ENCODE data around the gene BAG5.
A peak's percentile ranks its signal among the peaks of the same experiment; 100 is the strongest.
"Not testable (repeated sequence)": the region's sequence is repeated elsewhere in the genome, so short reads cannot be mapped to it uniquely, and the experiment has no call there.

BAG5 gene, protein sequence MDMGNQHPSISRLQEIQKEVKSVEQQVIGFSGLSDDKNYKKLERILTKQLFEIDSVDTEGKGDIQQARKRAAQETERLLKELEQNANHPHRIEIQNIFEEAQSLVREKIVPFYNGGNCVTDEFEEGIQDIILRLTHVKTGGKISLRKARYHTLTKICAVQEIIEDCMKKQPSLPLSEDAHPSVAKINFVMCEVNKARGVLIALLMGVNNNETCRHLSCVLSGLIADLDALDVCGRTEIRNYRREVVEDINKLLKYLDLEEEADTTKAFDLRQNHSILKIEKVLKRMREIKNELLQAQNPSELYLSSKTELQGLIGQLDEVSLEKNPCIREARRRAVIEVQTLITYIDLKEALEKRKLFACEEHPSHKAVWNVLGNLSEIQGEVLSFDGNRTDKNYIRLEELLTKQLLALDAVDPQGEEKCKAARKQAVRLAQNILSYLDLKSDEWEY

DNA sequence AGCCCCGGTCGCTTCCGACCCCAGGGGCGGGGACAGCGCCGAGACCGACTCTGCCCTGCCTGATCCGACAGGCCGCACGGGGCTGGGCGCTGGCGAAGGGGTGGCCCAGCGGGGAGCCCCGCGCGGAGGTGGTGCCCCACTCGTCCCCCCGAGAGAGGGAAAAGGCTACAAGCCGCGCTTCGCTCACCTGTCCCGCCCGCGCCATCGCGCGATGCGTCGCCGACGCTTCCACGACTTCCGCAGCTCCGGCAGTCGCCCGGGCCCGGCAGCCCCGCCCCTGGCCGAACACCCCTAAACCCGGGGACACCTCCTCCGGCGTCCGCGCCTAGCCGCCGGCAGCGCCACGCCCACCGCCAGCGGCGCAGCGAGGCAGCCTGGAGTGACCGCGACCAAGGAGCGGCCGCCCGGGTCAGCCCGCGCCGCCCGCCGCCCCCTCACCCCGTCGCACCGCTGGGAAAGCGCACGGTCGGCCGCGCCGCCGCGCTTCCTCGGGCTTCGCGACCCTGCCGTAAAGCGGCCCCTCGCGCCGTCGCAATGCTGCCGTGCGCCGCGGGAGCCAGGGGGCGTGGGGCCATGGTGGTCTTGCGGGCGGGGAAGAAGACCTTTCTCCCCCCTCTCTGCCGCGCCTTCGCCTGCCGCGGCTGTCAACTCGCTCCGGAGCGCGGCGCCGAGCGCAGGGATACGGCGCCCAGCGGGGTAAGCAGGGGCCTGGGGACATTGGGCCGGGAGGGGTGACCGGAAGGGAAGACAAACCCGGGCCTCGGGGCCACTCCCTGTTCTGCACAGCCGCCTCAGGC lies at the start of gene BAG5, which contains the start of gene COA8:
Gene BAG5 (minus strand): TSS at position 229 of the 797 bp plus-strand sequence. CDS start 1,493 bp downstream, outside the sequence.
Gene COA8 (plus strand): TSS at position 532 of the 797 bp plus-strand sequence. CDS start 42 bp downstream, at position 574.
- DNase-seq: peak; percentile 84

DNA sequence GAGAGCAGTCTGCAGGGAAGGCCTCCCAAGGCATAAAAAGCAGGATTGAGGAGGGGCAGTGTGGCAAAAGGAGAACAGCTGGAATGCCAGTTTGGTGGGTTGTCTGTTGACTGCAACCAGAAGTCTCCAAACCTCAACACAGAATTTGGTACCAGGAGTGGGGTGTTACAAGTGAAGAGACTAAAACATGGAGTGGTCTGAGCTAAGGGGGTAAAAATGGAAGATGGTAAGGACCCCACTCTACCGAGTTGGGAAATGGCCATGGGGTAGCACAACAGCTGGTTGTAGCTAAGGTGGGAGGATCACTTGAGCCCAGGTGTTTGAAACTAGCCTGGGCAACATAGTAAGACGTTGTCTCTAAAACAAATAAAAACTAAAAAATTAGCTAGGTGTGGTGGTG lies 48.8 kb upstream of the BAG5 start:
- DNase-seq: no peak

- not testable (repeated sequence) for DNase-seq
These were observed 46.6 kb upstream of the BAG5 start for GRCh38 chr14:103609081-103609480.

DNA sequence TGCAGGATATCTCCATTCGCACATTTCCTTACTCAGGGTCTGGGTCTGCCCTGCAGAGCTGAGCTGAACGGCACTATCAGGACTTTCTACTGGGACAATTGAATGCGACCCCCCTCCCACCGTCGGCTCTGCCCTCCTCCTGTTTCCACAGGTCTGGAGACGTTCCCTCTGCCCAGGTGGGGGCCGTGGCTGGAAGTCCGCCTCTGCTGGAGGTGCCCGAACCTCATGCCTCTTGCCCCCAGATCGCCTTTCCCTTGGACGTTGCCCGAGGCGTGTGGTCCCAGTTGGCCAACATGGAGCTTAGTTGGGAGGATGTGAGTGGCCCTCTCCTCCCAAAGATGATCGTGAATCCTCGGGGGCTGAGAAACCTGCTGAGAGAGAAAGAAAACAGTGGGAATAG lies 45.4 kb upstream of the BAG5 start:
- DNase-seq: no peak

DNA sequence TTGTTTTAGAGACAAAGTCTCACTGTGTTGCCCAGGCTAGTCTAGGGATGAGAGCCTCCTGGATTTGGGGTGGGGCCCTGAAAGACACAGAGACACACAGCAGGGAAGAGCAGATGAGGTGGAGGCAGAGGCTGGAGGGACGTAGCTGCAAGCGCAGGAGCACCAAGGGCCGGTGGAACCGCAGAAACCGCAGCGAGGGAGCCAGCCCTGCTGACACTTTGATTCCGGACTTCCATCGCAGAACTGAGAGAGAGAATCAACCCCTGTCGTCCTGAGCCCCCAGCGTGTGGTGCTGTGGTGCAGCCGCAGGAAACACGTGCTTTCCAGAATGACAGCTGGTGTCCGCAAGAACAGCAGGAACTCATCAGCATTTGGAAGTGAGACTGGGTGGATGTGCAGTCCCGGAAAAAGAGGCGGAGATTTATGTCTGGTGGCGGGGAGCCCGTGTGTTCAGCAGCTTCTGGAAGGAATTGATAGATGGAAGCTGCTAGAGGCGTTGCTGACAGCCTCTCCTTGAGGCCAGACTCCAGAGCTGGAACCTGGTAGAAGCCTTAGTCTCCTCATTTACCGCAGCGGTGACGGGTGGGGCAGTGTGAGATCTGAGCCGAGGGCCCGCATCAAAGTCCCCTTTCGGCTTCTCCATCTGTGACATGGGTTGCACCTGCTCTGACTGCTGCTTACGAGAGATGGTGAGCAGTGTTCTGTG lies 44.7 kb upstream of the BAG5 start:
- peak; percentile 56 to 59 for DNase-seq

DNA sequence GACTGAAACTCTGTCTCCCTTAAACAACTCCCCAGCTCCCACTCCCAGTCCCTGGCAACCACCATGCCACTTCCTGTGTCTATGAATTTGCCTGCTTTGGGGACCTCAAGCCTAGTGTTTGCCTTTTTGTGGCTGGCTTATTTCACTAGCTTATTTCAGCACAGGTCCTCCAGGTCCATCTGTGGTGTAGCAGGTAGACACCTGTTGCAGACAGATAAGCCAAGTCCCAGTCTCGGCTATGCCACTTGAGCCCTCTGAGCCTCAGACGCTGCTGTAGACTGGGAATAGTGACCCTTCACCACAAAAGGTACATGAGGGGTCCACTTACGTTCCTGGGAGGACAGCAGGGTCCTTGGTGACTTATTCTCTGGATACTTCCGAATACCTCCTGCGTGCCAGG lies 42.2 kb upstream of the BAG5 start:
- DNase-seq: no peak

GRCh38 chr14:103600503-103600902 lies 38.0 kb upstream of the BAG5 start:
- no peak for DNase-seq

DNA sequence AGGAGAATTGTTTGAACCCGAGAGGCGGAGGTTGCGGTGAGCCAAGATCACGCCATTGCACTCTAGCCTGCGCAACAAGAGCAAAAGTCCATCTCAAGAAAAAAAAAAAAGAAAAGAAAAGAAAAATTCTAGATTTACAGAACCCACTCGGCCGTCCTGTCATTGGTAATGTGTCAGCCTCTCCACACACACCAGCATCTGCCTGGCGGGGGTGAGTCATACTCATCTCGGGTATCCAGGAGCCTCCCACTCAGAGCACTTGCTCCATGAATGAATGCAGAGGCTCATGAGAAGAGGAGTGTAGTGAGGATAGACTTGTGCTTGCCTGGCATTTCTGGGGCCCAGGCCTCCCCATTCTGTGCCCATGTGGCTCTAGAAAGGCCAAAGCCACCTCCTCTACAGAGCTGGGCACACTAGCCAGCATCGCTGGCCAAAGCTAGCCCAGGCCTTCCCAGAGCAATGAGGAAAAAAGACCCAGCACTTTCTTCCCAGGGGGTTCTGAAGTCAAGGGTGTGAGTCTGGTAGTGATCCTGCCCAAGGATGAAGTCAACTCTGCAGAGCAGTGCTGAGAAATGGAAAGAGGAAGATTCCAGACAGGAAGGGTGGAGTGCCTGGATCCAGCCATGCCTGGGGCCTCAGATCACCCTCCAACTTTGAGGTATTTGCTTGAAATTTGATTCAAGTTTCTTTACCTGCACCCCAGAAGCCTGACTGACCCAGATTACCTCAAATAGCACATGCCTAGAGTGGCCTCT lies 35.3 kb upstream of the BAG5 start:
- DNase-seq: no peak

- no peak for DNase-seq
These were observed 31.8 kb upstream of the BAG5 start for GRCh38 chr14:103594265-103594664.

- no peak for DNase-seq
These were observed 31.1 kb upstream of the BAG5 start for GRCh38 chr14:103593577-103593976.

DNA sequence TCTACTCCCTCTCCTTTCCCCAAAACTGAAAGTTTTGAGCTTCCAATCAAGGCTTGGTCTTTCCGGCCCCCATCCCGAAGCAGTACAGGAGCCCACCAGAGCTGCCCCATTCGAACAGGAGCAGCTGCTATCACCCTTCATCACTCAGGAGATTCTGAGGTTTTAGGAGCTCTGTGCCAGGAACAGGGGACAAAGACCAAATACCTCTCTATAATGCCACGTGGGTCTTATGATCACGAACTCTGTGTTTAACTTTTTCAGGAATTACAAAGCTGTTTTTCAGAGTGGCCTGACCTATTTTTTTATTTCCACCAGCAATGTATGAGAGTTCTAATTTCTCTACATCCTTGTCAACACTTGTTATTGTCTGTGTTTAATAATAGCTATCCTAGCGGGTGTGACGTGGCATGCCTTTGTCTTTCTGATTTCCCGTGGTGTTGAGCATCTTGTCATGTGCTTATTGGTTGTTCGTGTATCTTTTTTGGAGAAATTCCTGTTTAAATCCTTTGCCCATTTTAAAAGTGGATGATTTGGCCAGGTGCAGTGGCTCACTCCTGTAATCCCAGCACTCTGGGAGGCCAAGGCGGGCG lies 22.0 kb upstream of the BAG5 start:
- no peak for DNase-seq

- DNase-seq: no peak
These were observed 19.7 kb upstream of the BAG5 start for GRCh38 chr14:103581954-103582703.

GRCh38 chr14:103581206-103581605 lies 18.7 kb upstream of the BAG5 start:
- DNase-seq: no peak

DNA sequence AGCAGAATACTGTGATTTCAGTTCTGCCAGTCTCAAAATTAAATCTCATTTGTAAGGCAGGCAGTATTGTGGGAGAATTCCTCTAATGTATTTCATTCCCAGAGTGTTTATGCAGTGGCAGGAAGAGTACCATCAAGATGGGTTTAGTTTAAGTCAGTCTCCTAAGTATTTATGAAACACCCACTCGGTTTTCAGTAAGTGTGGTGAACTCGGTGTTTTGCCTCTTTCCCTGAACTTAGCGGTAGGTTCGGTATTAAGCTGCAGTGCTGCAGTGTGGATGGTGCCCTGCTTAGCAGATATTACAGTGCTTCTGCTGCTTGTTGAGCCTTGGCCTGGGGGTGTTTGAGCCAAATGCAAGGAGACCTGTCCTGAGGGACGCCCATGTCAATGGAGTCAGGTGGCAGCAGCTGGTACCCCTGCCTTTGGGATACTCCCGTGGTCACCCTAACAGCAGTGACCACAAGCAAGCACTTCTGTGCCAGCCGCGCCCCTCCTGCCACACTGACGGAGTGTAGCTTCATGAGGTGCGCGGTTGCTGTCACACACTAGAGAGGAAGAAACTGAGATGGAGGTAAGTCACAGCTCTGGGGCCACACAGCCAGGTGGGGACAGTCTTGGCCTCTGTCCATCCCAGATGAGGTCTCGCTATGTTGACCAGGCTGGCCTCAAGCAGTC lies 16.1 kb upstream of the BAG5 start:
- no peak for DNase-seq

DNA sequence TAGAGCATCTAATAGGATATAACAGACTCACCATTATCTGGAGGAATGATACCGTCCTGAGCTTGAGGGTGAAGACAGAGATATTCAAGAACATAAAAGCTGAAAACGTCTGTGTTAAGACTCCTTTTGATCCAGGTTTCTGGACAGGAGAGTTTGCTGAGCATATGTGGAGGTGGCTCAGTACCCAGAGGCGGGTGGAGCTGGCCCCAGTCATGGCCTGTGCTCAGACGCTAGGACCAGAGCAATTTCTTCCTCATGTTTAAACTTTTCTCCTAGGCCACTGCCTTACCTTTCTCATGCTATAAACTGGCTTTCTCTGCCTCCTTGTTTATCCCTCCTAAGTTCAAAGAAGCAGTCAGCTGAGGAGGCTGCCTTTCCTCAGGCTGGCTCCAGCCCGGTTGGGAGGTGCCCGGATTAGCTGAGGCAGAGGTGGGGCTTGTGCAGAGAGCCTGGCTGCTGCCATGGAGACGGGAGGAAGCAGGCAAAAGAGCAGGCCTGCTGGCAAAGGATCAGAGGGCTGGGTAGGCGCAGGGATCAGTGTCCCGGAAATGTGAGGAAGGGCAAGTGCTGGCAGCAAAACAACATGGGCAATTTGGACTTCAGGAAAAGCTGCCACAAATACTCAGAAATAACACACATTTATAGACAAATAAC lies 14.0 kb upstream of the BAG5 start:
- DNase-seq: no peak

DNA sequence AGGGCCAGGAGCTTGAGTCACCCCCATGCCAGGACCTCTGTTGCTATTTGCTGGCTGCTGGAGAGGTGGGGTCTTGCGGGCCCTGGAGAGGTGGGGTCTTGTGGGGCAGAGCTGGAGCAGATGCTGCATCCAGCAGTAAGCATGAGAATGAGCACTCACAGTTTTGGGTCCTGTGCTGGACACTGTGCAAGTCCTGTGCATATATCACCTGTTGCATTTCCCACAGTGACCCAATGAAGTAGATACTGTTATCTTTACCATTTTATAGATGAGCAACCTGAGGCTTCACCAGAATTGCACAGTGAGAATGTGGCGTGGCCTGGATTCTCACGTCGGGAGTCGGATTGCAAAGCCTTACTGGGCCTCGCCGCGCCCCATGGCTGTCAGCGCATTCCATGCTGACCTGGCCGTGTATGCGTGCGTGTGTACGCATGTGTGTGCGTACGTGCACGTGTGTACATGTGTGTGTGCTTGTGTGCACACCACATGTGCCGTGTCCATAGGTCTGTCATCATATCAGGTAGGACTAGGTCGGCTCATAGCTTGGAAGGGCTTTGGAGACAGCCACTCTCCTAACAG lies 12.3 kb upstream of the BAG5 start:
- no peak for DNase-seq

DNA sequence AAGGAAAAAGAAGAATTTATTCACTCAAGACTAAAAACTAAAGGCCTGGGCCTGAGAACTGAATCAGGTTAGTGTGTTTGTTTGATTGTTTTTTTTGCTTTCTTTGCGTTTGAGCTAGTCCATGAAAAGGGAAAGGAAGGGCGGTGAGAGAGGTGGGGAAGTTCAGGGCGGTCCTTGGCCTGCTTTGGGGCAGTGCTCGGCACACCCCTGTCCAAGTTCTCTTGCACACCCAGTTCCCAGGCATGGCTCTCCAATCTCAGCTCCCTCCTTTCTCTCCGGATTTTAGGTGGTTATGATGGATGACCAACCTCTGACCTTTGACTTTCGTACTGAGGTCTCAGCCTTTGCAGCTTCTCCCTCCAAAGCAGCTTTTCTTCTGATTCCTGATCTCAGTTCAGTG lies 11.6 kb upstream of the BAG5 start:
- no peak for DNase-seq

DNA sequence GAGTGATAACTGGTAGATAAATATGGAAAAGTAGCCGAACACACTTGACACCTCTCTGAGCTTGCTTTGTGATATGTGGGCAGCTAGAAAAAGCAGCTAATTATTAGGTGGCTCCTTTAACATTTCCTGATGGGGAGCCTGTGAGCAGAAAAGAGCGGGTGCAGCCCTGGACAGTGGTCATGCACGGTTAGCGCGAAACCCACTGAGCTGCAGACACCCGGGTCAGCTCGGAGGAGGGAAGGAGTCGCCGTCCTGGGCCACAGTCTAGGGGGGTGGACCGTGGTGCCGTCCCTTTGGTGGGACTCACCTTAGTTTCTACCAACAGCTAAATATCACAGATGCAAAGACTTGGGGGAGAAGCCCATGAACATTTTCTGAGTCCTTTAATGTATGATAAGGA lies 7.0 kb upstream of the BAG5 start:
- no peak for DNase-seq

GRCh38 chr14:103568952-103569351 lies 6.5 kb upstream of the BAG5 start:
- DNase-seq: no peak
